Fibroblast of the conjunctiva (primary cell): ENCODE results near the gene NEMP1.
A peak's percentile ranks its signal among the peaks of the same experiment; 100 is the strongest.
"Not testable (repeated sequence)": the region's sequence is repeated elsewhere in the genome, so short reads cannot be mapped to it uniquely, and the experiment has no call there.

Source experiments
- DNase-seq: peaks from one replicate; pipeline ENCODE4 v3.0.0-alpha.2; 2010; ENCODE audit warnings: low read depth

NEMP1 gene

DNA sequence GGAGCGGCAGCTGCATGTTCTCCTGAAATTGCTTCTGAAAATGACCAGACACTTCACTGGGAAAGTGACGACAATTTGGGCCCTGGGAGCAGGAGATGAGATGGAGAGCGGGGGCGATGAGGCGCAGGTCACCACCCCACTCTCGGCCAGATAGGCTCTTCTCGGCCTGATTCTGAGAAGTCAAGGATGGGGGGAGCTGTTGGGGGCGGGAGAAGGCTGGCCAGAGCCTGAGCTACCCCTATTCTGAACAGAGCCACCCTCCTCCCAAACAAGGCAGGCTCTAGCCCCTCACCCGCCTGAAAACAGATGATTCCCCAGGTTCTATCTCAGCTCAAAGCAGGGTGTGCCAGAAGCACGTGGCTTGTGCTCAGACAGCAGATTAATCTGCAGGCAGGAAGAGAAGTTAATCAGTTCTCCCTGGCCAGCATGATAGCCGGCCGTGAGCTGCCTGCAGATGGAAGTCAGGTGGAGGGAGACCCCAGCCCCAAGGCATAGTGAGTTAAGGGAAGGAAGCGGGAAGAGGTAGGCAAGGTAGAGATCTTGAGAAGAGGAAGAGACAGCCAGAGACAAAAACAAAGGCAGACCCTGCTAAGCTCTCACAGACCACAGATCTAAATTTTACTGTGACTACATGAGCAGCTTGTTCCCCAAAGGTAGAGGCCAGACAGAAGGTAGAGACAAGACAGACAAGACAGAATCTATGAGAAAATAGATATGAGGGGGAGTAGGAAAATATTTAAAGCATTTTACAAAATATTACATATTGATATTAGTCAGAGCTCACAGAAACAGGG lies 51.4 kb downstream of the NEMP1 start:
- DNase-seq: no peak

DNA sequence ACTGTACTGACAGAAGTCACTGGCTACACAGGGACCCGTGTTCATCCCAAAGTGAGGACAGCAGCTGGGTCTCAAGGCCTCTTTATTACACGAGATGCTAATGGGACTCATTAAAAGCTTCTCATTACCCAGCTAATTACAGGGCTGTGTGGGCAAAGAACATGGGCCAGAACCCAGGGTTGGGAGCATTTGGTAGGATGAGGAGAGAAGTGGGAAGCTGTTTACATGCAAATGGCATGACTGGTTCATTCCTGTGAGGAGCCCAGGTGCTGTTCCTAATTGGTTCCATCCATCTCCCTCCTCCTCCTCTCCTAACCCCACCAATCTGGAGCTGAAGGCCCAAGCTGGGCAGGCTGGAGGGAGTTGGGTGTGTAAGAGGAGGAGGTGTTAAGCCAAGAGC lies 53.4 kb downstream of the NEMP1 start:
- DNase-seq: no peak

DNA sequence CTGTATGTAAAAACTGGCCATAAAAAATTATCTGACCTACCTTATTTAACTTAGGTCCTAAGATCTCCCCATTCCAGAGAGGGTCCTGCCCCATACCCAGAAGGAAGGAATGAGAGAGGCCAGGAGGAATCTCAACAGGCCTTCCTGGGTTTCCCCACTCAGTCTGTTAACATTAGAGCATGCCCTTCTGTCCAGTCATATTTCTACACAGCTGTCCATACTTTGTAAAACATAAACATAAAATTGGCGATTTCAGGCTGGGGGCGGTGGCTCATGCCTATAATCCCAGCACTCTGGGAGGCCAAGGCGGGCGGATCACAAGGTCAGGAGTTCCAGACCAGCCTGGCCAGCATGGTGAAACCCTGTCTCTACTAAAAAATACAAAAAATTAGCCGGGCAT lies 56.3 kb downstream of the NEMP1 start:
- DNase-seq: not testable (repeated sequence)

DNA sequence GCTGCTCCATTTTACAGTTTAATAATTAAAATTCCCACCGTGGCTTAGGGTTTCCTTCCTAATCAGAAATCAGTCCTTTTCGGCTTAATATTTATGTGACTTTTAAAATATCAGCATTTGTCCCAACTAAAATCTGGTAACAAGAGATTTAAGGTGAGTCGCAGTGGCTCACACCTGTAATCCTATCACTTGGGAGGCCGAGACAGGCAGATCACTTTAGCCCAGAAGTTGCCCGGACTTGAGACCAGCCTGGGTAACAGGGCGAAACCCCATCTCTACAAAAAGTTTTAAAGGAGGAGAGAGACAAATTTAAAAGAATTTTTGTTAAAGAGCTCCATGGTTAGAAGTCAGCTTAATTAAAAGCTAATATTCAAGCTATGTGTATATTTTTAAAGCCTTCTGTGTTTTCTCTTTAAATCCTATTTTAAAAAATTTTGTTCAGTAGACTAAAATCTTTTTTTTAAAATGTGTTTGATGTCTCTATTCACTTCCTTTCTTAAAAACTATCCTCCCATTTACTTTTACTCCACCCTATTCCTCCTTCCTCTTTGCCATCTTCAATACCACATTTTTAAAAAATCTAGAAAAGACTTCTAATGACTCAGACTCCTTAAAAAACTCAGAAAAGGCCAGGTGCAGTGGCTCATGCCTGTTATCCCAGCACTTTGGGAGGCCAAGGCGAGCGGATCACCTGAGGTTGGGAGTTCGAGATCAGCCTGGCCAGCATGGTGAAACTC lies 58.4 kb downstream of the NEMP1 start:
- DNase-seq: no peak

DNA sequence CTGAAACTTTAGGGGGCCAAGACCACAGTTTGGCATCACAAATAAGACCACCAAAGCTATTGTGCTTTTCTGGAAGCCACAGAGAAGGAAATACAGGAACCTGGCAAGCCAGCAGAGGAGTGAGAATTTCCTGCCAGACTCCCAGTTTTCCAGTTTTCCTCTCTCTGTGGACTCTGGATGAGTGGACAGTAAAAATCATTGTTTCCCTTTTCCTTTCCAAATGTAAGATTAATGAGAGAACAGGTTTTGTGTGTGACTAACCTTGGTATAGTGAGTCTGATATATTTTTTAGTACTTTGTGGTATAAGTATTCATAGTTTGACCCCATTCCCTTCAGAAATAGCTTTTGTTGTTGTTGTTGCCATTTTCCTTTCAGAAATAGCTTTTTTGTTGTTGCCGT lies 59.7 kb downstream of the NEMP1 start:
- DNase-seq: no peak

DNA sequence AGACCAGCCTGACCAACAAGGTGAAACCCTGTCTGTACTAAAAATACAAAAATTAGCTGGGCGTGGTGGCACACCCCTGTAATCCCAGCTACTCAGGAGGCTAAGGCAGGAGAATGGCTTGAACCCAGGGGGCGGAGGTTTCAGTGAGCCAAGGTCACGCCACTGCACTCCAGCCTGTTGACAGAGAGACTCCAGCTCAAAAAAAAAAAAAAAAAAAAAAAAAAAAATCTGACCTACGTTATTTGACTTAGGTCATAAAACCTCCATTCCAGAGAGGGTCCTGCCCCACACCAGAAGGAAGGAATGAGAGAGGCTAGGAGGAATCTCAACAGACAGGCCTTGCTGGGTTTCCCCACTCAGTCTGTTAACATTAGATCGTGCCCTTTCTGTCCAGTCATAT lies 60.2 kb downstream of the NEMP1 start:
- not testable (repeated sequence) for DNase-seq

DNA sequence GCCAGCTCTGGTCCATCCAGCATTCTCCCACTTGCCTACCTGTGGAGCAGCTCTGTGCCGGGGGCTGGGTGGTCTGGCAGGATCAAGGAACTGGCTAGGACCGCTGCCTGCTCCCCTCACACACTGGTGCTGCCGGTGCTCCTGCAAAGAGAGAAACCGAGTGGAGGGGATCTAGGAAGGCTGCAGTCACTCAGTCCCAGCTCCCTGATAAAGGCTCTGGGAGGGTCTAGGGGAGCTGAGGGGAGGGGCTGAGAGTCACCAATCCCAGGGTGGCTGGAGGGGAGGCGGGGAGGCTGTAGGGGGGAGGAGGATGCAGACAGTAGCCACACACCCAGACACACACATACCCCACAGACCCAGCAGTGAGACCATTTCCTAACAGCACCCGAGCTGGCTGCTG lies 62.2 kb downstream of the NEMP1 start, which contains the start of gene TAC3:
TSS of gene TAC3 (minus strand) at position 182 of the 400 bp plus-strand sequence. CDS start 732 bp downstream, outside the sequence.
- DNase-seq: no peak

DNA sequence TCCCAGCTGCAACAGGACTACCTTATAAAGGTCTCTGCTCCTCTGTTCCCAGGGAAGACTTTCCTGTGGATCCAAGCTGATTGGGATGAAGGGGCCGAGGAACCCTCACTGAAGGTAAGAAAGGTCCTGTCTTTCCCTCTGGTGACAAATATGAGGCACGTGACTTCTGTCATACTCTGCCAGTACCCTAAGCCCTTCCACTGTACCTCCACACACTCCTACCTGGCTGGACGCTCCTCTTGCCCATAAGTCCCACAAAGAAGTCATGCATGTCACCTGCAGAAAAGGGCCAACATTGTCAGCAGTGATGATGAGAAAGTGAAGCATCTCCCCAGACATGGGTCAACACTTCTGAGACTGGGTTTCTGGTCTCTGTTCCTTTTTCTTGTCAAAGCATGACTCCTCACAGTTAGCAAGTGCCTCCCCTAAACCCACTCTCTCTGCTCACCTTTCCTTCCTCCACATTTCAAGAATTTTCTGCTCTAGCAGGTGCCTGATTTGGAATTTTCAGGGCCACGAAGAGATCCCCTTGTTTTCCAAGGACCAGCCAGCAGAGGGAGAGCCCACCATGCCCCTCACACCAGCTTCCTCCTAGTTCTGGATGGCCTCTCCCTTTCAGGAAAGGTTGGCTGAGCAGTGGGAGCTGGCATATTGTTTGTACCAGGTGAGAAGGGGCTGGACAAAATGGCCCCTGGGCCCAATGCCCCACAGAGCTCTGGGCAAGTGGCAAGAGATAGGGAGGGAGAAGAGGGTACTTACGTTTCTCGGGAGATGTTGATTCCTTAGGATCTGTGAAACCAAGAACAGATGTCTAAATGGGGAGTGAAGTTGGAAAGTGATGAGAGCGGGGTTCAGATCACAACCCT lies 65.8 kb downstream of the NEMP1 start:
- DNase-seq: no peak

DNA sequence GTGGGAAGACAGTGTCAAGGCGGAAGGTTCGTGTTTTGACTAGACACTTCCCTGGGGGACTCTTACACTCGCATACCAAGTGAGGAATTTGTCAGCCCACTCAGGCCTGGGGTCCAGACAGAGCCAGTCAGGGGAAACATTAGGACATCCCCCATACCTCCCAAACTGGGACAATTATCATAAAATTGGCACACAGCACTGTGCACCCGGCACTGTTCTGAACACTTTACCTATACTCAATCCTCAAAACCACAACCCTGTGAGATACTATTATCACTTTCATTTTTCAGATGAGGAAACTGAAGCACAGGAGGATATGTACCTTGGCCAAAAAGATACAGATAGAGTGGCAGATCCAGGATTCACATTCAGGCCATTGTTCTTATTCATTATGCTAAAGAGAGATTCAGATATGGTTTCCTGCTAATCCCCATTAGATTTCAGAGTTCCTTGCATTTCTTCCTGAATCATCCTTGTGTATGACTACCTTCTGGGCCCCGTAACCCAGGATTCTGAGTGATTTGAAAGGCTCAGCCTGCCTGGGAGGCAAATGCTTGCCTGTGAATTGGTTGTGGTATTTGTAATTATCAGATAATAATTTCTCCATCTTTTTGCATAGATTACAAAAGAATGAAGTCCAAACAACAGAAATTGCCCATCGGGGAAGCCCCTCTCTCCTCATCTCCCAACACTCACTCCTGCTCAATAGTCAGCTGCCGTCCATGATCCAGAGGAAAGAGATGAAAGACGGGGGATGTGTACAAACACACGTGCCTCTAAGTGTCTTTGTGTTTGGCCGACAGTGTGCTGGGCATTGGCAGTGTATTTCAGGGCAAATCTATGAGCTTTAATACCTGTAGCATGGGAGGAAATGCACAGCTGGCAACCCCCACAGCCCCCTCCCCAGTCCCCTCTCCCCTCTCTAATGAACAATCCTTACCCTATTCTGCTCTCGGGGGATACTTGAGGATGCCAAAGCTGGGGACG lies 66.9 kb downstream of the NEMP1 start:
- no peak for DNase-seq

DNA sequence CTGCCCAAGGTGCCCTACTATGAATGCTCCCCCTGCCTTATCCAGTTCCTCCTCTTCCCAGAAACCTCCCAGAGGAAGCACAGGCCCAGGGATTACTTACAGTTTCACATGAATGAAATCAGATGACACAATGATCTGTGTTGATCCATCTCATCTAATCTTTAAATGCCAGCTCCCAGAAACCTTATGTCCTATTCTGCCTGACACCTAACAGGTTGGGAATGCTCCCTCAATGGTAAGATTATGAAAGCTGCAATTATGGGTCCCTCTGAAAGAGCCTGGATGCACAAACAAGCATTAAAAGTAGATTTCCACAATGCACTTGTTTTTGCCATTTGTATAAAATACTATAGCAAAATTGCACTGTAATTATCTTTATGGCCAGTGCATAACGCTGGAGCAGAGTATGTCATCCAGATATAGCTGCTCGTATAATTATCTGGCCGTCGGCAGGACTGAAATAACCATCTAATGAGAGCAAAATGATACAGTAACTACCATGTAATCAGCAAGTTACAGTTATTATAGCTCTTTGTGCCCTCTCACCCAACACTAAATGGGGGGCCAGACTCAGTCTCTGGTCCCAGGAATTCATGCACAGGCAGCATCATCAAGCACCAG lies 67.9 kb downstream of the NEMP1 start:
- DNase-seq: no peak

DNA sequence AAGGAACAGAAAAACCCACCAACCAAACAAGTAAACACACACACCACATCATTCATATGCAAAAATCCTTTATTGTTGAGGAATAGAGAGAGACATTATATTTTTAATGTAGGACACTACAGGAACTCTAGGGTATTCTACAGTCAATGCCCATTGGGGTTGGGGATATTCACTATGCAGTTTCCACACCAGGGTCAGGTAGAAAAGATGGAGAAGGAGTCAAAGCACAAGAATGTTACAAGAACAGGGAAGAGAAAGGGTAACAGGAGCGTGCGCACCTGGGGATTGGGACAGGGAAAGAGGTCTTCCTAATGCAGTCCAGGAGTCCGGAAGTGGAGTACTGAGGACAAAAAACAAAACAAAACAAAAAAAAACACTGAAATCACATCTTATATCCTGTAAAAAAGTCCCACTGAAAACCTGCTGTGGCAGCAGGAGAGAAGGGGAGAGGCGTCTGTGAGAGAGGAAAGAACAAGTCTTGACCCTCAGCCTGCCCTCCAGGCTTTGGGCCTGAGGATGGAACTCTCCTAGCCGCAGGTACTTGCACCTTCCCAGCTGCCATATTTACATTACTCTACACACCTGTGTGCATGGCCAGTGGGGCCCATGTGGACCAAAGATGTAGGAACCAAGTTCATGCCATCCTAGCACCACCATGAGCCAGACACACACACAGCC lies 68.5 kb downstream of the NEMP1 start:
- DNase-seq: no peak

DNA sequence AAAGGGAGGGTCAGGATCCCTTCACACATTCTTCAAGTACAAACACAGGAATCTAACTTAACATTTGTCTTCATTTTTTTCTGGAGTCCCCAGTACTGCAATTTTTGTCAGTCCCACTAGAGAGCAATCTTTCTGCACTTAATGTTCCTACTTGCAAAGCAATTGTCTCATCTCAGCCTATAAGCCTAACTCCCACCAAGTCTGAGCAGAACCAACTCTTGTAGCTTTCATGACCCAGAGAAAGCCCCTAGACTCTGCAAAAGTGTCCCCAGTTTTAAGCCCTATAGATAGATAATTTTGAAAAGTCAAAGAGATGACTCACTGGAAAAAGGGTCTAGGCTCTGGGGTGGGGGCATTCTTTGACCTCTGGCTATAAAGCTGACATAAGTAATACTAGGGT lies 70.4 kb downstream of the NEMP1 start:
- peak; percentile 65 for DNase-seq

DNA sequence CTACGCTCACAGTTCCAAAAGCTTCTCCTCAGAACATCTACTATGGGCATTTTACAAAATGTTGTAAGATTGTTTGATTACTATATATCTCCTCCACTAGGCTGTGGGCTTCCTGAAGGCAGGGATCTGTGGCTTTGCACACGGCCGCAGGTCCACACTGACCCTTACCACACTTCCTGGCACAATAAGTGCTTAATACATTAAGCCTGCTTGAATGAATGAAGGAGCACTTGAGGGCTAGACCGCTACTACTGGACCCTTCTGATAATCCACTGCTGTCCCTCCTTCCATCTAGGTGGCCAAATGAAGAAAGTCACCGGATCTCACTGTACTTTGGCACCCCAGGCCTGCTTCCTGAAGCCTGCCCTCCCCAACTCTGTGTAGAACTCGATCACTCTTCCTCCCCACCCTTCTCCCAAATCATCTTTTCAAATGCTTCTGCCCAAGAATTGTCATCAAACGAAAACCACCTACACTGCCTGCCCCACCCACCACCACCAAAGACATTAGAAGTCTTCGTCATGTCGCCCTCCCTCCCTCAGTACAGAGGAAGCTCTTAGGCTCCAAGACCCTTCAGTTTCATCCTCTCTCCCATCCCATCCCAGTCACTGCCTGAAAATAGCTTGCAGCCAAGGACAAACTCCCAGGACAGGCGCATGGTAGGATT lies 71.6 kb downstream of the NEMP1 start:
- DNase-seq: no peak

DNA sequence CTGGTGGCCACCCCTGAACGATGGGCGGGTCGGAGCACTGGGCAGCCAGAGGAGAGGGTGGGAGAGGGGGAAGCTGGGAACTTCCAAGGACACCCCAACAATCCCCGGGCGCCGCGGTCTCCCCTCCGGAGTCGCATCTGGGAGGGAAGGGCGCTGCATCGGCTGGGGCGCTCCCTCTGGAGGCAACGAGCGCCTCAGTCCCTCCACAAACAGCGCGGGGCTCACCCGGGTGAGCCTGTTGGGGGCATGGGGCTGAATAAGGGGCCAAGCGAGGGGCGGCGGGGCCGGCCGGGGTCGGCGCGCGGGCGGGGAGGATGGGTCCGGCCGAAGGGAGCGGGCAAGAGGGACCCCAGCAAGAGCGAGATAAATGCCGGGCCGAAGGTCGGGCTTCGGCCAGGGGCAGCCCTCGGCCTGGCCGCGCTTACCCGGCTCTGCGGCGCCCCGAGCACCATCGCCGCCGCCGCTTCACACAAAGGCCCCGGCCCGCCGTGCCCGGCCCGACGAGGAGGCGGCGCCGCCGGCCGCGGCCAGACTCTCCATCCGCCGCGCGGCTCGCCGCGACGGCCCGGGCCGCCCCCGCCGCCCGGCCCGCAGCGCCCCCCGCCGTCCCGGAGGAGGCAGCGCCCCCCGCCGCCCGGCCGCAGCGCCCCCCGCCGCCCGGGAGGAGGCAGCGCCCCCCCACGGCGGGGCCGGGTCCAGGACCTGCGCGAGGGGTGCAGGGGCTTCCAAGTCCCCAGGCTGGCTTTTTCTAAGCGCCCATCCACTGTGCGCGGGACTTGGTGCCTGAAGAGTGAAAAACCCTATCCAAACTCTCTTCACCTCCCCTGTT lies 72.4 kb downstream of the NEMP1 start, which contains the start of gene ZBTB39:
TSS of gene ZBTB39 (minus strand) at position 567 of the 829 bp plus-strand sequence. CDS start 1,629 bp downstream, outside the sequence.
- peak; percentile 14 for DNase-seq
